HepG2 (cell line): ENCODE measurements around the gene ERBB3. TPM values are rescaled to one million over a fixed set of nuclear protein-coding genes. Genes with fewer than 3 reads are reported as not detected.
A peak's percentile ranks its signal among the peaks of the same experiment; 100 is the strongest.

Source experiments
- AHR ChIP-seq: IDR thresholded peaks from 2 replicates; pipeline ENCODE4 v1.6.1; 2018; ENCODE audit warnings: missing genetic modification reagents, missing compliant biosample characterization
- DBP ChIP-seq: sonication (generic); formaldehyde crosslinking; IDR thresholded peaks from 2 replicates; pipeline ENCODE4 v1.4.0; 2020; ENCODE audit warnings: missing genetic modification reagents; ENCODE audit errors: not compliant biosample characterization
- DDIT3 ChIP-seq: sonication (generic); formaldehyde crosslinking; IDR thresholded peaks from 2 replicates; pipeline ENCODE4 v1.4.0; 2020; ENCODE audit warnings: mild to moderate bottlenecking, missing genetic modification reagents
- ESRRA ChIP-seq: sonication (generic); formaldehyde crosslinking; IDR thresholded peaks from 2 replicates; pipeline ENCODE4 v1.5.1; 2020; ENCODE audit warnings: mild to moderate bottlenecking, low read depth, missing genetic modification reagents
- ETV5 ChIP-seq: IDR thresholded peaks from 2 replicates; pipeline ENCODE4 v1.6.1; 2018; ENCODE audit warnings: missing biosample characterization, missing genetic modification reagents, inconsistent platforms, borderline replicate concordance
- FOXM1 ChIP-seq: sonication (generic); formaldehyde crosslinking; IDR thresholded peaks from 2 replicates; pipeline ENCODE4 v1.5.0; 2020; ENCODE audit warnings: missing genetic modification reagents
- FOXO1 ChIP-seq: sonication (generic); formaldehyde crosslinking; IDR thresholded peaks from 2 replicates; pipeline ENCODE4 v1.4.0; 2020; ENCODE audit warnings: missing genetic modification reagents
- IKZF5 ChIP-seq: IDR thresholded peaks from 2 replicates; pipeline ENCODE4 v1.6.1; 2018; ENCODE audit warnings: missing genetic modification reagents, mild to moderate bottlenecking, missing compliant biosample characterization
- KDM5B ChIP-seq: sonication (generic); formaldehyde crosslinking; IDR thresholded peaks from 2 replicates; pipeline ENCODE4 v1.4.0; 2020; ENCODE audit warnings: missing genetic modification reagents, mild to moderate bottlenecking, borderline replicate concordance
- KMT2A ChIP-seq: sonication (generic); formaldehyde crosslinking; IDR thresholded peaks from 2 replicates; pipeline ENCODE4 v1.4.0; 2020; ENCODE audit warnings: missing genetic modification reagents
- MIER2 ChIP-seq: IDR thresholded peaks from 2 replicates; pipeline ENCODE4 v1.6.1; 2016; ENCODE audit warnings: missing biosample characterization, missing genetic modification reagents
- PLSCR1 ChIP-seq: sonication (generic); formaldehyde crosslinking; IDR thresholded peaks from 2 replicates; pipeline ENCODE4 v1.5.0; 2020; ENCODE audit warnings: missing genetic modification reagents, mild to moderate bottlenecking, borderline replicate concordance
- SP4 ChIP-seq: sonication (generic); formaldehyde crosslinking; IDR thresholded peaks from 2 replicates; pipeline ENCODE4 v1.8.1; 2023; ENCODE audit warnings: mild to moderate bottlenecking, missing genetic modification reagents
- TCF7 ChIP-seq: sonication (generic); IDR thresholded peaks from 2 replicates; pipeline ENCODE4 v1.6.1; 2016; ENCODE audit warnings: antibody characterized with exemption, low read depth
- U2AF1 ChIP-seq: fragments of 200-400 bp; formaldehyde crosslinking; optimal IDR thresholded peaks from 2 replicates; pipeline ENCODE3; 2017; ENCODE audit warnings: mild to moderate bottlenecking, low read depth, low read length
- ZBTB49 ChIP-seq: sonication (generic); formaldehyde crosslinking; IDR thresholded peaks from 2 replicates; pipeline ENCODE4 v1.4.0; 2020; ENCODE audit warnings: missing genetic modification reagents, borderline replicate concordance
- ZC3H4 ChIP-seq: sonication (generic); formaldehyde crosslinking; IDR thresholded peaks from 2 replicates; pipeline ENCODE4 v1.4.0; 2020; ENCODE audit warnings: missing genetic modification reagents, borderline replicate concordance
- ZFP82 ChIP-seq: sonication (generic); formaldehyde crosslinking; IDR thresholded peaks from 2 replicates; pipeline ENCODE4 v1.5.1; 2020; ENCODE audit warnings: mild to moderate bottlenecking, missing genetic modification reagents, borderline replicate concordance
- ZFY ChIP-seq: sonication (generic); formaldehyde crosslinking; IDR thresholded peaks from 2 replicates; pipeline ENCODE4 v1.4.0; 2020; ENCODE audit warnings: missing genetic modification reagents
- ZNF329 ChIP-seq: sonication (generic); formaldehyde crosslinking; IDR thresholded peaks from 2 replicates; pipeline ENCODE4 v1.9.0; 2021; ENCODE audit warnings: low read depth, mild to moderate bottlenecking, missing genetic modification reagents
- ZXDC ChIP-seq: sonication (generic); formaldehyde crosslinking; IDR thresholded peaks from 2 replicates; pipeline ENCODE4 v1.5.0; 2020; ENCODE audit warnings: mild to moderate bottlenecking, missing genetic modification reagents
- polyA plus RNA-seq, 8 experiments: library from polyadenylated mRNA; depleted of rRNA in 3 of 8; stranded (reverse) in 7 of 8; unstranded in 1 of 8; fragments of >200 nt; fragmentation: Illumina TruSeq in 4 of 8; extraction: Trizol in 4 of 8; gene quantifications; 2 replicates each; pipeline versions ENCODE4 v1.2.1 to v1.2.3, GENCODE V29; 2011 to 2016; ENCODE audit warnings: low read depth in 4 of 8, missing spikeins in 1 of 8, mixed read lengths in 1 of 8; ENCODE audit not compliant: insufficient read depth in 1 of 8
- total RNA-seq, 5 experiments: library from RNA; depleted of rRNA; stranded (reverse); fragments of >200 nt; fragmentation: Illumina TruSeq; extraction: Trizol; gene quantifications; 2 replicates each; pipeline ENCODE4 v1.2.3, GENCODE V29; 2016; ENCODE audit warnings: low read depth in 1 of 5

The ERBB3 gene
- total and polyA plus RNA-seq, 2 of the 13 experiments (the other 11 are each of a cell fraction or from before 2014, with no cell fraction given): 93.6 to 358 TPM

GRCh38 chr12:56104815-56105608 is 25.0 kb downstream of the ERBB3 start (continued):
- no peak for TF ChIP-seq ZNF329 (CRISPR knock-in tag)
- TF ChIP-seq AHR (CRISPR knock-in tag): no peak
- no peak for TF ChIP-seq ETV5 (CRISPR knock-in tag)
- no peak for TF ChIP-seq ZC3H4 (CRISPR knock-in tag)
- peak; percentile 47; the same call in 1 of the 2 replicates for TF ChIP-seq ZXDC (CRISPR knock-in tag)
- TF ChIP-seq IKZF5 (CRISPR knock-in tag): no peak
- TF ChIP-seq DDIT3: no peak
- TF ChIP-seq FOXO1 (CRISPR knock-in tag): peak; percentile 45; the same call in 1 of the 2 replicates
- TF ChIP-seq TCF7: no peak
- TF ChIP-seq PLSCR1 (CRISPR knock-in tag): no peak
- no peak for TF ChIP-seq FOXM1
- TF ChIP-seq ZFY (CRISPR knock-in tag): no peak
- no peak for TF ChIP-seq DBP (CRISPR knock-in tag)
- TF ChIP-seq KMT2A (CRISPR knock-in tag): no peak
- TF ChIP-seq ZFP82 (CRISPR knock-in tag): no peak
- TF ChIP-seq SP4 (CRISPR knock-in tag): no peak
- TF ChIP-seq U2AF1: peak; percentile 21
- TF ChIP-seq ESRRA (CRISPR knock-in tag): no peak
- no peak for TF ChIP-seq ZBTB49 (CRISPR knock-in tag)
- no peak; the same call in 1 of the 2 replicates for TF ChIP-seq KDM5B (CRISPR knock-in tag)
- no peak for TF ChIP-seq MIER2 (CRISPR knock-in tag)
